Mucosa of rectum (tissue), 2 donors: ENCODE results near the gene NAT14.

Experiments
- H3K27ac ChIP-seq, 2 donors: one replicate each; pipeline ENCODE4 v1.7.0; 2013; ENCODE audit warnings: inconsistent platforms in 2 of 2, low read depth in 2 of 2, low read length in 2 of 2
- H3K27me3 ChIP-seq, 2 donors: one replicate each; pipeline ENCODE4 v1.7.0; 2013; ENCODE audit warnings: low read length in 2 of 2; ENCODE audit not compliant: control insufficient read depth in 2 of 2, insufficient read depth in 2 of 2
- H3K36me3 ChIP-seq, 2 donors: one replicate each; pipeline ENCODE4 v1.7.0; 2013; ENCODE audit warnings: low read length in 2 of 2; ENCODE audit not compliant: control insufficient read depth in 2 of 2, insufficient read depth in 2 of 2
- H3K4me1 ChIP-seq, 2 donors: one replicate each; pipeline ENCODE4 v1.7.0; 2013; ENCODE audit warnings: low read length in 2 of 2, mild to moderate bottlenecking in 1 of 2; ENCODE audit not compliant: control insufficient read depth in 2 of 2, insufficient read depth in 2 of 2
- H3K4me3 ChIP-seq, 2 donors: one replicate each; pipeline ENCODE4 v1.7.0; 2013; ENCODE audit warnings: low read length in 2 of 2
- H3K9ac ChIP-seq, 2 donors: one replicate each; pipeline ENCODE4 v1.7.0; 2013; ENCODE audit warnings: low read length in 2 of 2, low read depth in 1 of 2, mild to moderate bottlenecking in 1 of 2
- H3K9me3 ChIP-seq, 2 donors: one replicate each; pipeline ENCODE4 v1.7.0; 2013; ENCODE audit warnings: low read length in 2 of 2; ENCODE audit not compliant: control insufficient read depth in 2 of 2
- donor health status: healthy.
- donor health status: Normal muscosa, but diverticular disease.

The NAT14 gene

DNA sequence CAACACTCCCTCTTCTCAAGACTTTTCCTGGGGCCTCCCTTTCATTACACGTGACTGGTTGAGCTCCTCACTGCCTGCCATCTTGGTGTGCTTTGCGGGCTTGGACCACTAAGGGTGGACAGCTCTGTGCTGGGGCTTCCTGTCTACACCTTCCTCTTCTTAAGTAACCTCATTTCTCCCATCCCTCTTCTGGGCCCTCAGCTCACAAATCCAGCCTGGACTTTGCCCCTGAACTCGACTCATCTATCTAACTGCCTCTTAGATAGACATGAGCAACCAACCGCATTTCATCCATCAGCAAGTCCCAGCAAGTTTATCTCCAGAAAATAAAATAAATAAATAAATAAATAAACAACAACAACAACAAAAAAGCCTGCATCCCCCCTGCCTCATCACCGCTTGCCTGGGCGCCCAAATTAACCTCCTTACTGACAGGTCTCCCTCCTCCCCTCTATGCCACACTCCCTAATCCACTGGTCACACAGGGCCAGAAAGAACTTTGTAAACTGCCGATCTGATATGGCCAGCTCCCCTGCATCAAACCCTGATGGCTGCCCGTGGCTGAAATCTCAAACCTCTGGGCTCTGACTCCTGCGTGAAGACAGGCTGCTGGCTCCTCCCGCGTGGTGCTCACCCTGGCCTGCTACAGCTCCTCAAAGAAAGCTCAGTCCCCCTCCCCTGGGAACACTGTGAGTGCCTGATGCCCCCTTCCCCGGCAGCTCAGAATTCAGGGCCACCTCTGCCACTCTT lies 31.3 kb upstream of the NAT14 start:
- H3K9me3 ChIP-seq = no peaks in the 10 kb centered on the region
- no peaks in the 10 kb centered on the region for H3K4me1 ChIP-seq
- peaks cover 12 to 15% of the 10 kb centered on the region in 2 donors for H3K27me3 ChIP-seq
- H3K9ac ChIP-seq = no peak overlapping the region
- H3K36me3 ChIP-seq = peaks cover 0 to 5% of the 10 kb centered on the region in 2 donors
- H3K27ac ChIP-seq = no peak overlapping the region
- H3K4me3 ChIP-seq = no peak overlapping the region

DNA sequence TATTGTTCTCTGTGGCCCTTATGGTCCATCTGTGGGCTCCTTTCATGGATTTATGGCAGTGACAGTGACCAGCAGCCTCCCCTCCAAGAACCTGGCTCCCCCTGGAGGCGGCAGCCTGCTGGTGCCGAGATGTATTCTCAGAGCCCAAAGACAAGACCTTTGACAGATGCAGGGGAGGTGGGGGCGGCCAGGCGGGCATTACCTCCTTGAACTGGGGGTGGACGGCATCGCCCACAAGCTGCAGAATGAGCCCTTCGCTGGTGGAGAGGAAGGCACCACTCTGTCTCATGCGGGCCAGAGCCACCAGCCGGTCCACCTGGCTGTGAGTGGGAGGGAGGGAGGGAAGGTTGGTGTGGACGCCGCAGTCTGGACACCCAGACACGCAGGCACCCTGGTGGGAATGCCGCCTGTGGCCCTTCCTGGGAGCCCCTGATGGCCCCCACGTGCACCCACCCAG lies 30.2 kb upstream of the NAT14 start:
- Histone ChIP-seq H3K9me3 (no peaks in the 10 kb centered on the region), H3K4me1 (peaks cover 0 to 2% of the 10 kb centered on the region in 2 donors), H3K27me3 (peaks cover 7 to 10% of the 10 kb centered on the region in 2 donors), H3K4me3 (no peak overlapping the region), H3K36me3 (peaks cover 0 to 5% of the 10 kb centered on the region in 2 donors), H3K27ac (no peak overlapping the region), H3K9ac (no peak overlapping the region)

DNA sequence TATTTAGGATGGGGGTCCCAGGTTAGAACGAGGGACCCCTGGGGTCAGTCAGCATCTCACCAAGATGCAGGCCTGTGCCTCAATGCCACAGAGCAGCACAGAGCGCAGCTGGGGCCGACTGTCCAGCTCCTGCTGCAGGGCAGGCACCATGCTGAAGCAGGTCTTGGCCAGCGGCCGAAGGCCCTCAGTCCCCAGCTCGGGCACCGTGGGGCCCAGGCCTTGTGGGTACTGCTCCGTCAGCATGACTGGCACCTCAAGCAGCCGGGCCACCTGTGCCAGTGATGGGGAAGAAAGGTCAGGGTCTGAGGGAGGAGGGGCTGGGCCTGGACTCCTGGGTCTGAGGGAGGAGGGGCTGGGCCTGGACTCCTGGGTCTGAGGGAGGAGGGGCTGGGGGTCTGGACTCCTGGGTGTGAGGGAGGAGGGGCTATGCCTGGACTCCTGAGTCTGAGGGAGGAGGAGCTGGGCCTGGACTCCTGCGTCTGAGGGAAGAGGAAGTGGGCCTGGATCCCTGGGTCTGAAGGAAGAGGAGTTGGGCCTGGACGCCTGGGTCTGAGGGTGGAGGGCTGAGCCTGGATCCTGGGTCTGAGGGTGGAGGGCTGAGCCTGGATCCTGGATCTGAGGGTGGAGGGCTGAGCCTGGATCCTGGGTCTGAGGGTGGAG lies 29.3 kb upstream of the NAT14 start:
- Histone ChIP-seq H3K9ac (no peak overlapping the region), H3K4me1 (peaks cover 0 to 6% of the 10 kb centered on the region in 2 donors), H3K36me3 (peaks cover 0 to 5% of the 10 kb centered on the region in 2 donors), H3K9me3 (no peaks in the 10 kb centered on the region), H3K4me3 (no peak overlapping the region), H3K27ac (no peak overlapping the region), H3K27me3 (peaks cover 6 to 7% of the 10 kb centered on the region in 2 donors)

DNA sequence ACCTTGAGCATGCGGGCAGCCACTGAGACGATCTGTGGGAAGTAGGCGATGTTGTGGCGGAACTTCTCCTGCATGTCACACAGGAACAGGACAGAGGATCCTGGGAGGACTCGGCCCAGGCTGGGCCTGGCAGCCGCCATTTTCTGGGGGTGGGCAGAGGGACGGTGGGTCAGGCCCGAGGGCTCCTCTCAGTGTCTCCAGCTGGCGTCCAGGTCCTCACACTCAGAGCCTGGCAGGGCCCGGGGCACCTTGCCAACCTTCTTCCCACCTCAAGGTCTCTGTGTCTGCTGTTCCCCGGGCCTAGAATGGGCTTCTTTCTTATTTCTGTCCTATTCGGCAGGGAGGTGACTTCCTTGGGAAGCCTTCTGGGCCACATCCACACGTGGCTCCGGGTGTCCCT lies 28.6 kb upstream of the NAT14 start:
- no peak overlapping the region for H3K27ac ChIP-seq
- no peak overlapping the region for H3K4me3 ChIP-seq
- peaks cover 4 to 6% of the 10 kb centered on the region in 2 donors for H3K27me3 ChIP-seq
- H3K4me1 ChIP-seq = peaks cover 0 to 12% of the 10 kb centered on the region in 2 donors
- peaks cover 0 to 5% of the 10 kb centered on the region in 2 donors for H3K36me3 ChIP-seq
- no peak overlapping the region for H3K9ac ChIP-seq
- no peaks in the 10 kb centered on the region for H3K9me3 ChIP-seq

DNA sequence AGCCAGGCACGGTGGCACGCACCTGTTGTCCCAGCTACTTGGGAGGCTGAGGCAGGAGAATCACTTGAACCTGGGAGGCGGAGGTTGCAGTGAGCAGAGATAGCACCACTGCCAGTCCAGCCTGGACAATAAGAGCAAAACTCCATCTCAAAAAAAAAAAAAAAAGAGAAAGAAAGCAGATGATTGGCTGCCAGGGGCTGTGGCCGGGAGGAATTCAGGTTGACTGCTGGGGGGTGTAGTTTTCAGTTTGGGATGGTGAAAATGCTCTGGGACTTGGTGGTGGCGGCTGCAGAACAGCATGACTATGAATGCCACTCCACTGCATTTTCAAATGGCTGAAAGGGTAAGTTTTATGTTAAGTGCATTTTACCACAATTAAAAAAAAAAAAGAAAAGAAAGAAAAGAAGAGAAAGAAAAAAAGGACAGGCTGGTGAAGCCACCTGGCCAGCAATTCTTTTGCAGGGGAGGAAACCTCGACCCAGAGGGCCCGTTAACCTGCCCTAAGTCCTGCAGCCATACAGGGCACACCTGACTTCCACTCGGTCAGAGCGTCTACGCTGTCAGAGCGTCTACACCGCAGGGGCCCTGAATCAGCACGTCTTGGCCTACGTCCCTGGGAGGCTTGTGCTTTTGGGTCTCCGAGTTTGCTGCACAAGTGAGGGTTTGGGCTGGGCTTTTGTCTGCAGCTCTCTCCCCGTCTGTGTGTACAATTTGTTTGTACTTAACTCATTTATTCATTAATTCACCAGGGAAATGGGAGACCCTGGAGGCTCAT lies 27.1 kb upstream of the NAT14 start:
- H3K9me3 ChIP-seq = no peaks in the 10 kb centered on the region
- H3K9ac ChIP-seq = no peak overlapping the region
- H3K4me1 ChIP-seq = peaks cover 7 to 12% of the 10 kb centered on the region in 2 donors
- H3K27me3 ChIP-seq = no peaks in the 10 kb centered on the region
- no peak overlapping the region for H3K4me3 ChIP-seq
- H3K36me3 ChIP-seq = peaks cover 0 to 5% of the 10 kb centered on the region in 2 donors
- no peak overlapping the region for H3K27ac ChIP-seq

DNA sequence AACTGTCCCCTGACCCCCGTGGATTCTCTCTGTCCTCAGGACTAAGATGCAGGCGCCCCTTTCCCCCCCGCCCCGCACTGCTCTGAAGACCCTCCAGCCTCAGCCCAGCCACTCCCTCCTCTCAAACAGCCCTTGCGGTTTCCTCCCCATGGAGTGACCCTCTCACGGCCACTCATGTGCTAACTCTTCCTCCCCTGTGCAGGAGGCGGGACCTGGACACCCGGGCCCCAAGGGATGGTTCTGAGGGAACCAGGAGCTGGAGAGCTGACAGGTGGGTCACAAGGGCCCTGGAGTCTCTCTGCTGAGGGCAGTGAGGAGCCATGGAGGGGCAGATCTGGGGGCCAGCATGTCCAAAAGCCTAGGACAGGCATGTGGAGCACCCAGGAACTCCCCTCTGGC lies 25.4 kb upstream of the NAT14 start:
- Histone ChIP-seq H3K27me3 (peaks cover 0 to 2% of the 10 kb centered on the region in 2 donors), H3K27ac (peak overlapping the region in 1 of 2 donors; percentile 84), H3K4me3 (no peak overlapping the region), H3K36me3 (peaks cover 0 to 5% of the 10 kb centered on the region in 2 donors), H3K9me3 (no peaks in the 10 kb centered on the region), H3K4me1 (peaks cover 7 to 12% of the 10 kb centered on the region in 2 donors), H3K9ac (no peak overlapping the region)

DNA sequence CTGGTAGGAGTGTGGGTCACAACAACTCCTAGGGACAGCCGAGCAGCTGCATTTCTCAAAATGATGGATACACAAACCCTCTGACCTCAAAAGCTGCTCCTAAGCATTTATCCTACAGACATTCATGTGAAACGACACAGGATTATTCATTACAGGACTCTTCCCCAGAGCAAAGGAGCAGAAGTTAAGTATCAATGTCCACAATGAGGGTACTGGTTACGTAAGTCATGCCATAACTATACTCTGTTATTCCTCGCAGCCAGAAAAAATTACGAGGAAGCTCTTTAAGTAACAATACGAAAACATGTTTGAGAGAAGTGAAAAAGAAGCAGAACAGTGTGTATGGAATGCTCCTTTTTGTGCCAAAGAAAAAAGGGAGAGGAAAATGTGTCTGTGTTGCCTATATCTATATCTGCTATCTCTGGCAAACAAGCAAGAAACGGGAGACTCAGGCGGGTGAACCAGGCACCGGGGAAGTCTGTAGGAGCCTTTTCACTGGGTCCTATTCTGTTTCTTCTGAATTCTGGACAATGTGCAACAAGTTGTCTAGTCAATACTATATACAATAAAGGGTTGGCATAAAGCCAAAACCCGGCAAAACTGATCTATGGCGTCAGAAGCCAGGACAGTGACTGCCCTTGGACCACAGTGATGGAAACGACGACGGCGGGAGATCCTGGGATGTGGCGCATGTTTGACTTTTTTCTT lies 24.9 kb upstream of the NAT14 start:
- Histone ChIP-seq H3K9me3 (no peaks in the 10 kb centered on the region), H3K4me3 (peak overlapping the region; percentile 78 to 90), H3K36me3 (peaks cover 0 to 5% of the 10 kb centered on the region in 2 donors), H3K4me1 (peaks cover 7 to 12% of the 10 kb centered on the region in 2 donors), H3K9ac (no peak overlapping the region), H3K27me3 (peaks cover 0 to 2% of the 10 kb centered on the region in 2 donors), H3K27ac (peak overlapping the region; percentile 25 to 84)

DNA sequence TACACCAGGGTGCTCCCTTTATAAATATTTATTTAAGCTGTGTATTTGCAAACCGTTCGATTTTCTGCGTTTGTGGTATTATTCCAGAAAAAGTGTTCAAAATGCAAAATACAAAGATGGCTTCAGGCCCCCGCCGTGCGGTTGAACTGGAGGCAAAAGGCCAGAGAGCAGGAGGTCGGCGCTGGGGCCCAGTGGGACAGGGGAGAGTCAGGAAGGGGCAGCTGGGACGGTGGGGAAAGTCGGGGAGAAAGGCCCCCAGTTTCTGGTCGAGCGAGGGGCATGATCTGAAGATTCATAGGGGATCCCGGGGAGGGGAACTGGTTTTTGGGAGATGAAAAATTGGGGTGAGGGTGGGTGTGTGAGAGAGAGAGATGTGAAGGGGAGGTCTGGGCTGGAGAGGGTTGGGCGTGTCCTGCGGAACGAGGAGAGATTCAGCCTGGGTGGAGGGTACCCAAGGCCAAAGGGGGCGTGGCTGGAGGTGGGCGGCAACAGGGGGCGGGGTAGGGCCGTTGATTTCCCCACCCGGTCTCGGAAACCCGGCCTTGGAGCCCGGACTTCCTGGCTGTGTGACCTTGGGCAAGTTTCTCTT lies 24.2 kb upstream of the NAT14 start:
- Histone ChIP-seq H3K4me1 (peaks cover 7 to 12% of the 10 kb centered on the region in 2 donors), H3K9me3 (no peaks in the 10 kb centered on the region), H3K36me3 (peaks cover 0 to 3% of the 10 kb centered on the region in 2 donors), H3K9ac (peak overlapping the region; percentile 76 to 90), H3K4me3 (peak overlapping the region; percentile 78 to 90), H3K27ac (peak overlapping the region; percentile 84 to 95), H3K27me3 (peaks cover 0 to 2% of the 10 kb centered on the region in 2 donors)

DNA sequence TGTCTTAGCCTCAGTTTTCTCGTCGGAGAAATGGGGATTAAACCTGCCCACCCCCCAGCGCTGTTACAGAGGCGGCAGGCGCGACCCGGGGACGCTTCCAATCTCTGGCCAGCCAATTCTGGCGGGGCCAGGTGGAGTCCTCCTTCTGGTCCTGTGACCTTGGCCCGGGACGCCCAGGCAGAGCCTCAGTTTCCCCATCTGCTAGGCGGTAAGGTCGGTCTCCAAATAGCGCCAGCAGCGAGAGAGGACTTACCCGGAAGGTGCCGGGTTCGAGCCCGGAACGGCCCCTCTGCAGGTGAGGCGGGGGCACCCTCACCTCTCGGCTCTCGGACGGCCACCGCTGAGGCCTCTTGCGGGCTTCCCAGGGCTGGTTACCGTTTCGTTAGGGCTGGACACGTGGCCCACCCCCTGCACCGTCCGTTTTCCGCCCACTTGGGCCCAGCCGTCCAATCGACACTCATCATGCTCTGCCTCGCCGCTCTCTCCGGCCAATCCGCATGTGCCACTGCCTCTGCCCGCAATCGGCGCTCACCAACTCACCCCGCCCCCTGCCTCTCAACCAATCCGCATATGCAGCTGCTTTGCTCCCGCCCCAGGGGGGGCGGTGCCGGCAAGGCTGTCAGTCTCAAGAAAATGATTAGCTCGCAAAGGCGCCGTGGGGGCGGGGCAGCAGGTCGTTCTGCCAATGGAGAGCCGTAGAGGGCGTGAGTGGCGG lies 23.6 kb upstream of the NAT14 start, which contains the start of gene ISOC2:
Gene ISOC2 (minus strand): TSS at position 384 of the 715 bp plus-strand sequence. CDS start 5,156 bp downstream, outside the sequence.
- Histone ChIP-seq H3K4me3 (peak within 1 kb of the TSS; percentile 90), H3K27ac (peak within 1 kb of the TSS; percentile 84 to 95), H3K4me1 (peaks cover 7 to 12% of the 10 kb centered on the region in 2 donors), H3K9me3 (no peaks in the 10 kb centered on the region), H3K36me3 (peaks cover 0 to 3% of the 10 kb centered on the region in 2 donors), H3K9ac (peak within 1 kb of the TSS; percentile 90 to 95), H3K27me3 (peaks cover 0 to 2% of the 10 kb centered on the region in 2 donors)
